Thyroid gland (tissue), 4 donors: Measurements from ENCODE around the gene KISS1R. TPM values are rescaled to one million over a fixed set of nuclear protein-coding genes. Genes with fewer than 3 reads are reported as not detected.

Experiments
- DNase-seq, 2 donors: peaks; one replicate each; pipeline ENCODE4 v3.0.0-alpha.2; 2019
- H3K27ac ChIP-seq, 3 donors: fragments of 200-600 bp; sonication (generic); 1 replicate in 2 of 3; 2 replicates in 1 of 3; pipeline ENCODE4 v1.5.1; 2016 to 2019; ENCODE audit warnings: mild to moderate bottlenecking in 1 of 3, moderate library complexity in 1 of 3
- H3K27me3 ChIP-seq: fragments of 200-600 bp; sonication (generic); one replicate; pipeline ENCODE4 v1.5.1; 2019
- H3K36me3 ChIP-seq, 2 donors: fragments of 200-600 bp; sonication (generic); one replicate each; pipeline ENCODE4 v1.5.1; 2016 to 2019
- H3K4me1 ChIP-seq, 2 donors: fragments of 200-600 bp; sonication (generic); one replicate each; pipeline ENCODE4 v1.5.1; 2017 to 2019
- H3K4me3 ChIP-seq, 3 donors: fragments of 200-600 bp; sonication (generic); replicated peaks in 1 of 3; 1 replicate in 2 of 3; 2 replicates in 1 of 3; pipeline ENCODE4 v1.5.1; 2016; ENCODE audit warnings: mild to moderate bottlenecking in 1 of 3
- H3K9me3 ChIP-seq: fragments of 200-600 bp; sonication (generic); one replicate; pipeline ENCODE4 v1.5.1; 2017
- POLR2A ChIP-seq, 2 donors: fragments of 450-650 bp; IDR thresholded peaks; one replicate each; pipeline ENCODE4 v1.6.1; 2017; ENCODE audit warnings: antibody characterized with exemption in 2 of 2, mild to moderate bottlenecking in 2 of 2, moderate library complexity in 1 of 2
- WGBS, 2 donors: methylation state at CpG; one replicate each; pipeline ENCODE4 v1.1.5; 2017; 5-methylcytosine and 5-hydroxymethylcytosine counted together
- intact Hi-C: fragments of 100-400 bp; cut with DNase I; formaldehyde crosslinking; loops from one replicate; pipeline ENCODE4 v1.15.1; 2023
- total RNA-seq, 4 donors: library from RNA; depleted of rRNA; stranded (reverse); fragments of >200 nt; gene quantifications; one replicate each; pipeline ENCODE4 v1.2.3, GENCODE V29; 2016
- TF ChIP-seq, protein P1 (sequence below), 6 experiments: fragments of 200-600 bp in 3 of 6; fragments of 450-650 bp in 3 of 6; sonication (generic) in 3 of 6; IDR thresholded peaks; one replicate each; pipeline ENCODE4 v1.5.1; 2016 to 2019; ENCODE audit warnings: antibody characterized with exemption in 6 of 6, mild to moderate bottlenecking in 2 of 6, inconsistent platforms in 1 of 6, moderate library complexity in 1 of 6

KISS1R gene
- total RNA-seq, 4 donors from 2014 or later: not detected

DNA sequence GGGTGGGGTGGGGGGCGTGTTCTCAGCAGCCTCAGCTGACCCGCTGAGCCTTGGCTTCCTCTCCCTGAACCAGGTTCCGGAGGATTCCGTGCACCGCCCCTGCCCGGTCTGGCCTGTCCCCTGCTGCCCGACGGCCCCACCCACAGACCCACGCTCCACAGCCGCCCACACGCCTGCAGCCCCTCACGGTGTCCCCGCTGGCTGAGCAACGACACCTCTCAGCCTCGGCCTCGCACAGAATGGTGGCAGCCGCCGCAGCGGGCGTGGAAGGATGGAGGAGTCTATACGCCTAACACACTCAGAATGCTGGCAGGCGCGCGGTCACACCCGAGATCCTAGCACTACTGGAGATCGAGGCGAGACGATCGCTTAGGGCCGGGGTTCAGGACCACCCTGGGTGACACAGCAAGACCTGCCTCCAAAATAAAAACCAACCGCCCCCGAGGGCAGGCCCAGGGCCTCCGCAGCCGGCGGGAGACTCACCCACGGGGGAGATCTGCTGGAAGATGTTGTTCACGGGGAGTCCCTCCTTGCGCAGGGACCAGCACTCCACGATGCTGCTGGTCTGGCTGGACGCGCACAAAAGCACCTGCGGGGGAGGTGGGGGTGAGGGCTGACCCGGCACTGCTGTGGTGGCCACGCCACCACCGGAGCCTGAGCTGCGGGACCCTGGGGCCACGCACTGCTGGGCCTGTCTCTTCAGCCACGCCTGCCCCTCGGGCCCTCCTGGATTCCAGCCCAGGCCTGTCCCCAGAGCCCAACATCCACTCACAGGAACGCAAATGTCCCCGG, 32.5 kb upstream of the KISS1R start:
- Histone ChIP-seq H3K27ac (no peak overlapping the region), H3K4me1 (no peaks in the 10 kb centered on the region), H3K4me3 (no peak overlapping the region), H3K36me3 (peaks cover 32 to 43% of the 10 kb centered on the region in 2 donors), H3K9me3 (no peaks in the 10 kb centered on the region), H3K27me3 (no peaks in the 10 kb centered on the region)
- intact Hi-C loops: no loop called here
- no peak for DNase-seq
- TF ChIP-seq POLR2A (IDR thresholded peaks at IDR 0.05): no peak
- 94 to 98% methylated on average over 28 to 41 of the region's 51 CpGs for WGBS, 2 donors

DNA sequence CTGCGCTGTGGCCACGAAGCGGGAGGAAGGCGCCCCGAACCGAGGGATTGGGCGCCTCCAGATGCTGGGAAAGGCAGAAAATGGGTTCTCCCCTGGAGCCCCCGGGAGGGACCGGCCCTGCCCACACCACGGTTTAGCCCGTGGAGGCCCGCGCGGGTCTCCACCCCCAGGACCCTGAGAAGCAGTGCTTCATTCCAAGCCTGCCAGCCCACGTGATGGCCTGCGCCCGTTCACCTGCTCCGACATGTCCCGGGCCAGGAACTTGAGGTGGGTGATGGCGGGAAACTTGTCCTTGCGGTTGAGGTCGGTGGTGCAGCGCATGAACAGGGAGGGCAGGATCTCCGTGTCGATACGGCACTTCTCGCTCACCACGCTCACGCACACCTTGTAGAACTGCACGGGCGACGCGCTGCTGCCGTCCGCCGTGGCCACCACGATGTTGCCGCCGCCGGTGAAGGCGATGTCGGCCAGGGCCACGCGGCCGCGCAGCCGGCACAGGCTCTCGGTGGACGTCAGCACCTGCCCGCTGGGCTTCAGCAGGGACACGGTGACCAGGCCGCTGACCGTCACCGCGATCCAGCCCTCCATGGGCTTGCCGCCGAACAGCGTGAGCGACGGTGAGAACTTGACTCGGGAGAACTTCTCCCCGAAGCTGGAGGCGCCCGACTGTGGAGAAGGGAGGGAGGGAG, 31.5 kb upstream of the KISS1R start:
- H3K27ac ChIP-seq: no peak overlapping the region
- TF ChIP-seq POLR2A (IDR thresholded peaks at IDR 0.05): no peak
- TF ChIP-seq, protein P1, sequence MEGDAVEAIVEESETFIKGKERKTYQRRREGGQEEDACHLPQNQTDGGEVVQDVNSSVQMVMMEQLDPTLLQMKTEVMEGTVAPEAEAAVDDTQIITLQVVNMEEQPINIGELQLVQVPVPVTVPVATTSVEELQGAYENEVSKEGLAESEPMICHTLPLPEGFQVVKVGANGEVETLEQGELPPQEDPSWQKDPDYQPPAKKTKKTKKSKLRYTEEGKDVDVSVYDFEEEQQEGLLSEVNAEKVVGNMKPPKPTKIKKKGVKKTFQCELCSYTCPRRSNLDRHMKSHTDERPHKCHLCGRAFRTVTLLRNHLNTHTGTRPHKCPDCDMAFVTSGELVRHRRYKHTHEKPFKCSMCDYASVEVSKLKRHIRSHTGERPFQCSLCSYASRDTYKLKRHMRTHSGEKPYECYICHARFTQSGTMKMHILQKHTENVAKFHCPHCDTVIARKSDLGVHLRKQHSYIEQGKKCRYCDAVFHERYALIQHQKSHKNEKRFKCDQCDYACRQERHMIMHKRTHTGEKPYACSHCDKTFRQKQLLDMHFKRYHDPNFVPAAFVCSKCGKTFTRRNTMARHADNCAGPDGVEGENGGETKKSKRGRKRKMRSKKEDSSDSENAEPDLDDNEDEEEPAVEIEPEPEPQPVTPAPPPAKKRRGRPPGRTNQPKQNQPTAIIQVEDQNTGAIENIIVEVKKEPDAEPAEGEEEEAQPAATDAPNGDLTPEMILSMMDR (IDR thresholded peaks at IDR 0.05): no peak
- H3K4me3 ChIP-seq: no peak overlapping the region
- WGBS, 2 donors: 96 to 97% methylated on average over 45 to 53 of the region's 64 CpGs
- intact Hi-C loops: no loop called here
- no peaks in the 10 kb centered on the region for H3K27me3 ChIP-seq
- H3K36me3 ChIP-seq: peaks cover 29 to 35% of the 10 kb centered on the region in 2 donors
- DNase-seq: no peak
- no peaks in the 10 kb centered on the region for H3K9me3 ChIP-seq
- H3K4me1 ChIP-seq: no peaks in the 10 kb centered on the region

DNA sequence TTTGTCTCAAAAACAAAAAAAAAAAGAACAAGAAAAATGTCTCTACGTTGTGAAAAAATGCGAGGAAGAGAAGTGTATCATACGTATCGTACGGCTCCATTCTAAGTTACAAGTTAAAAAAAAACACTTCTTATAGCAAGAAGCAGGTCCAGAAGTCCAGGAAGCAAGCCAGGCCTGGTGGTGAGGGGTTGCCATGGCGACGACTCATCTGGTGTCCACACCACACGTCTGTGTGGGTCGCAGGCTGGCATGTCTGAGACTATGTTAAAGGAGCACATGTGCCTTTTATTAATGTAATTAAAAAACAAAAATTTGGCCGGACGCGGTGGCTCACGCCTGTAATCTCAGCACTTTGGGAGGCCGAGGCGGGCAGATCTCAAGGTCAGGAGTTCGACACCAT, 30.1 kb upstream of the KISS1R start:
- no peak for DNase-seq
- Histone ChIP-seq H3K36me3 (peaks cover 23 to 26% of the 10 kb centered on the region in 2 donors), H3K27me3 (no peaks in the 10 kb centered on the region), H3K4me1 (peaks cover 2 to 4% of the 10 kb centered on the region in 2 donors), H3K27ac (no peak overlapping the region), H3K4me3 (no peak overlapping the region), H3K9me3 (no peaks in the 10 kb centered on the region)
- intact Hi-C loops: no loop called here
- 82 to 86% methylated on average over 16 of the region's 16 CpGs for WGBS, 2 donors
- TF ChIP-seq, protein P1 (IDR thresholded peaks at IDR 0.05): no peak
- TF ChIP-seq POLR2A (IDR thresholded peaks at IDR 0.05): no peak

DNA sequence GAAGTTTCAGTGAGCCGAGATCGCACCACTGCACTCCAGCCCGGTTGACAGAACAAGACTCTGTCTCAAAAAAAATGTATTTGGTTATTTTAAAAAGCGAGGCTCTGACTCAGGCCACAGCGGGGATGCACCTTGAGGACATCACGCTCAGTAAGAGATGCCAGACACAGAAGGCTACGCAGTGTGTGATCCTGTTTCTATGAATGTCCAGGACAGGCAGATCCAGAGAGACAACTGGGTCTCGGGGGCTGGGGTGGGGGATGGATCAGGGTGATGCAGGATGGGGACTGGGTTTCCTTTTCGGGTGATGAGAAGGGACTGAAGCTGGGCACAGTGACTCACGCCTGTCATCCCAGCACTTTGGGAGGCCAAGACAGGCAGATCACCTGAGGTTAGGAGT, 29.5 kb upstream of the KISS1R start:
- Histone ChIP-seq H3K9me3 (no peaks in the 10 kb centered on the region), H3K27me3 (no peaks in the 10 kb centered on the region), H3K4me3 (no peak overlapping the region), H3K36me3 (peaks cover 23 to 26% of the 10 kb centered on the region in 2 donors), H3K4me1 (peaks cover 6% of the 10 kb centered on the region in 2 donors), H3K27ac (no peak overlapping the region)
- DNase-seq: no peak
- intact Hi-C loops: no loop called here
- 93 to 98% methylated on average over 8 to 10 of the region's 10 CpGs for WGBS, 2 donors
- TF ChIP-seq POLR2A (IDR thresholded peaks at IDR 0.05): no peak
- TF ChIP-seq, protein P1 (IDR thresholded peaks at IDR 0.05): no peak

DNA sequence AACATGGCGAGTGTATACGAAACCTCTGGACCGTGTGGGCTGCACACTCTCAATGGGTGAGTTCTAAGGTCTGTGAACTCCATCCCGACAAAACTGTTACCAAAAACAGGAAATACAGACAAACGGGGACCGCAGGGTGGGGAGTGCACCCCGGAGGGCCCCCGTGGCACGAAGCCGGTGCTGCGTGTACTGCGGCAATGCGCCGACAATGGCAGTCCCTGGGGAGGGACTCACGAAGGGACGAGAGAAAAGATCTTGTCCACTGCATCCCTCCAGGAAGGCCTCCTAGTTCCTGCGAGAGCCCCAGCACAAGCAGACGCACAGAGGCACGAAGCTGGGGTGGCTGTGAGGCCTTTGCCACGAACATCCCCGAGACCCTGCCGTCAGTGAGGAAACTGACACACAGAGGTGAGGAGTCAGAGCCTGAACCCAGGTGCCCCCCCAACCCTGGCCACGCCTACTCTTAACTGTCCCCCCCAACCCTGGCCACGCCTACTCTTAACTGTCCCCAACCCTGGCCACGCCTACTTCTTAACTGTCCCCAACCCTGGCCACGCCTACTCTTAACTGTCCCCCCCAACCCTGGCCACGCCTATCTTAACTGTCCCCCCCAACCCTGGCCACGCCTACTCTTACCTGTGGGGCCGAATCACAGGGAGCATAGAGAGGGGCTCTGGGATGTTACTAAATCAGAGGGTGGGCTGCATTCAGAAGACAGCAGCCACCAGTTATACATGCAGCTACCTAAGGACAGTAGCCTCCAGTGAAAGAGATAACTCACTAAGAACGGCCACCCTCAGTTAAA, 28.4 kb upstream of the KISS1R start:
- H3K4me1 ChIP-seq: peaks cover 6% of the 10 kb centered on the region in 2 donors
- H3K4me3 ChIP-seq: no peak overlapping the region
- intact Hi-C loops: no loop called here
- no peaks in the 10 kb centered on the region for H3K9me3 ChIP-seq
- H3K27ac ChIP-seq: no peak overlapping the region
- DNase-seq: no peak
- H3K27me3 ChIP-seq: no peaks in the 10 kb centered on the region
- TF ChIP-seq, protein P1 (IDR thresholded peaks at IDR 0.05): no peak
- no peak for TF ChIP-seq POLR2A (IDR thresholded peaks at IDR 0.05)
- H3K36me3 ChIP-seq: peaks cover 20 to 23% of the 10 kb centered on the region in 2 donors
- 93 to 94% methylated on average over 27 to 30 of the region's 30 CpGs for WGBS, 2 donors
